NCI-H2107 (cell line): Measurements from ENCODE around the gene ZNF43.
A peak's percentile ranks its signal among the peaks of the same experiment; 100 is the strongest.
"Not testable (repeated sequence)": the region's sequence is repeated elsewhere in the genome, so short reads cannot be mapped to it uniquely, and the experiment has no call there.

Experiments used
- DNase-seq: peaks from one replicate; lab custom pipeline; 2025; lab: John Stamatoyannopoulos, UW

Gene ZNF43

GRCh38 chr19:21808400-21809000 lies 27.5 kb downstream of the ZNF43 start:
- not testable (repeated sequence) for DNase-seq

DNA sequence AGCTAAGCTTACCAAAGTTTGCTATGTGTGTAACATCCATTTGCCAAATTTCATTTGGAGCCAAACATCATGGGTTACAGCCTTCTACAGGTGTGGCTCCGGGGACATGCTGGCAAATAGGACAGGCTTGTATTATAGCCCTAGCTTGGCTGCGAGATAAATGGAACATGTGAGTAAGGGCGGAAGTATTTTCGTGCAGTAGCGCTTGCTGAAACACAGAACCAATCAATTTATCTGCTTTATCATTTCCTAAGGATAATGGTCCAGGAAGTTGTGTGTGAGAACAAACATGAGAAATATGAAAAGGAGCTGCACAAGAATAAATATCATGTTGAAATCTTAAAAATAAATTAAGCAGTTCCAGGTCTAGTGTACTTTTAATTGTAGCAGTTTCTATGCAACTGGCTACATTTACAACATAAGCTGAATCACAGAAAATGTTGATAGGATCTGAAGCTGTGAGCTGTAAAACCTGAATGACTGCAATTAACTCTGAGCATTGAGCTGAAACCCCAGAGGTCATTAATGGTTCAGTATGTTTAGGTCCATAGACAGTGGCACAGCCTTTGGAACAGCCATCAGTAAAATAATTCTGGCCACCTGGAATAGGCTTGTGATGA lies 46.4 kb downstream of the ZNF43 start:
- DNase-seq = no peak

GRCh38 chr19:21786936-21787335 lies 49.0 kb downstream of the ZNF43 start:
- DNase-seq = no peak

DNA sequence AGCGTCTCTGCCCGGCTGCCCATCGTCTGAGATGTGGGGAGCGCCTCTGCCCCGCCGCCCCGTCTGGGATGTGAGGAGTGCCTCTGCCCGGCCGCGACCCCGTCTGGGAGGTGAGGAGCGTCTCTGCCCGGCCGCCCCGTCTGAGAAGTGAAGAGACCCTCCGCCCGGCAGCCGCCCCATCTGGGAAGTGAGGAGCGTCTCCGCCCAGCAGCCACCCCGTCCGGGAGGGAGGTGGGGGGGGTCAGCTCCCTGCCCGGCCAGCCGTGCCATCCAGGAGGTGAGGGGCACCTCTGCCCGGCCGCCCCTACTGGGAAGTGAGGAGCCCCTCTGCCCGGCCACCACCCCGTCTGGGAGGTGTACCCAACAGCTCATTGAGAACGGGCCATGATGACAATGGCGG lies 60.2 kb downstream of the ZNF43 start:
- not testable (repeated sequence) for DNase-seq

- DNase-seq = peak; percentile 84
Observed at GRCh38 chr19:21767065-21767800, 68.7 kb downstream of the ZNF43 start, which contains the start of gene ZNF100. Gene ZNF100, minus strand, starts transcription at chr19:21767579. Its CDS starts 150 bp downstream, at chr19:21767429.

- not testable (repeated sequence) for DNase-seq
Observed at GRCh38 chr19:21766705-21767064, 69.3 kb downstream of the ZNF43 start.

DNA sequence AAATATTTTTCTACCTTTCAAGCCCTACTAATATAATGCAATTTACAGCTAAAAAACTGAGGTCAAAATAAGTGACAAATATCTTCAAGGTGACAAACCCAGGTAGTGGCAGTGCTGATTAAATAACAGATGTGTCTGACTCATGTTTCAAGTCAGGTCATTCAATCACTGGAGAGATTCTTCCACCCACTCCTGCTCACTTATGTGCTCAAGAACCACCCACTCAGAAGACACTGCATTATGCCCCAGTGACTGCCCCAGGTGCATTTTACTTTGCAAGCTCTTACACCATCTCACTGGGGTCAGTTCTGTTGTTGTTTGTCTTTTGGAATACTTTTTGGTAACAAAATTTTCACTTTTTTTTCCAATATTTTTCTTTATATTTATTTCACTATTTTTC lies 70.8 kb downstream of the ZNF43 start:
- DNase-seq = no peak

DNA sequence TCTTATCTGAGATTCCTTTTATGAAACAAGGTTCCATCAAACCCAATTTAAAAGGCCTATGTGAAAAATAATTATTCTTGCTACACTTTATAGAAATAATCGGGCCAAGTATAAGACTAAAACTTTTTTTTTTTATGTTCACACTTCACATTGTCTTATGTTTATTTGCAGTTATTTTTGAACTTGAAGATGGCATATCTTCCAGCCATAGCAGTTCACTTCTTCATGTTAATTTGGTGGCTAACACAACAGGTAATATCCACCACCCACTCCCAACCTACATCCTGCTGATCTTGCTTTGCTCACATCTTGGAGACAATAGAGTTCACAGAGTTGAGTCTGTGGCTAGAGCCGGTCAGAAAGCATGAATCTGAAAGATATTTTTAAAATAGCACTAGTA lies 74.4 kb downstream of the ZNF43 start:
- not testable (repeated sequence) for DNase-seq

GRCh38 chr19:21758296-21758695 lies 77.7 kb downstream of the ZNF43 start:
- DNase-seq = no peak

GRCh38 chr19:21755555-21755954 lies 80.4 kb downstream of the ZNF43 start:
- not testable (repeated sequence) for DNase-seq
